ENCODE results near the gene PRPSAP2.
A peak's percentile ranks its signal among the peaks of the same experiment; 100 is the strongest.

Gene PRPSAP2

GRCh38 chr17:18963126-18964017, 105.4 kb downstream of the PRPSAP2 start:
- no peak for DNase-seq

GRCh38 chr17:18964018-18964351, 106.1 kb downstream of the PRPSAP2 start:
- DNase-seq = no peak

- DNase-seq = no peak
Observed at GRCh38 chr17:18964550-18964949, 106.6 kb downstream of the PRPSAP2 start.

- no peak for DNase-seq
Observed at GRCh38 chr17:18965530-18966236, 107.8 kb downstream of the PRPSAP2 start.

- peak; percentile 43 to 54 for DNase-seq
Observed at GRCh38 chr17:18966831-18967624, 109.1 kb downstream of the PRPSAP2 start.

- DNase-seq = no peak
Observed at GRCh38 chr17:18967916-18968315, 110.0 kb downstream of the PRPSAP2 start.

- DNase-seq = no peak
Observed at GRCh38 chr17:18968345-18968744, 110.4 kb downstream of the PRPSAP2 start.

- no peak for DNase-seq
Observed at GRCh38 chr17:18968945-18969887, 111.3 kb downstream of the PRPSAP2 start.

- DNase-seq = no peak
Observed at GRCh38 chr17:18970582-18971480, 112.9 kb downstream of the PRPSAP2 start.

- no peak for DNase-seq
Observed at GRCh38 chr17:18971801-18972200, 113.9 kb downstream of the PRPSAP2 start.

- no peak for DNase-seq
Observed at GRCh38 chr17:18974407-18975149, 116.6 kb downstream of the PRPSAP2 start.

- DNase-seq = no peak
Observed at GRCh38 chr17:18975597-18975996, 117.7 kb downstream of the PRPSAP2 start.

GRCh38 chr17:18976201-18976600, 118.3 kb downstream of the PRPSAP2 start:
- DNase-seq = no peak

- no peak for DNase-seq
Observed at GRCh38 chr17:18977021-18977420, 119.1 kb downstream of the PRPSAP2 start.

- no peak for DNase-seq
Observed at GRCh38 chr17:18977646-18978045, 119.7 kb downstream of the PRPSAP2 start.

GRCh38 chr17:18978050-18978449, 120.1 kb downstream of the PRPSAP2 start:
- no peak for DNase-seq

GRCh38 chr17:18978655-18979054, 120.7 kb downstream of the PRPSAP2 start:
- no peak for DNase-seq
